HG03135 (cell line): ENCODE results near the gene CCDC183.
"Not testable (repeated sequence)": the region's sequence is repeated elsewhere in the genome, so short reads cannot be mapped to it uniquely, and the experiment has no call there.

Source experiments
- ATAC-seq: cut with Tn5 transposase; IDR thresholded peaks from one replicate; pipeline ENCODE4 v1.9.1; 2021; ENCODE audit warnings: mild to moderate bottlenecking, moderate library complexity; ENCODE audit not compliant: unreplicated experiment

The CCDC183 gene

GRCh38 chr9:136823136-136824046 is 27.3 kb downstream of the CCDC183 start:
- ATAC-seq, result no peak

- no peak for ATAC-seq
These were observed 28.5 kb downstream of the CCDC183 start for GRCh38 chr9:136824496-136825225.

- no peak for ATAC-seq
These were observed 29.4 kb downstream of the CCDC183 start for GRCh38 chr9:136825295-136826187.

GRCh38 chr9:136826188-136826541 is 30.0 kb downstream of the CCDC183 start:
- ATAC-seq, result no peak

- ATAC-seq, result no peak
These were observed 30.8 kb downstream of the CCDC183 start for GRCh38 chr9:136826703-136827582.

GRCh38 chr9:136827794-136828473 is 31.8 kb downstream of the CCDC183 start:
- ATAC-seq, result no peak

- ATAC-seq, result no peak
These were observed 32.5 kb downstream of the CCDC183 start for GRCh38 chr9:136828474-136829140.

- no peak for ATAC-seq
These were observed 33.3 kb downstream of the CCDC183 start for GRCh38 chr9:136829412-136829811.

GRCh38 chr9:136829981-136830885 is 34.1 kb downstream of the CCDC183 start:
- no peak for ATAC-seq

GRCh38 chr9:136831002-136831719 is 35.0 kb downstream of the CCDC183 start:
- ATAC-seq, result no peak

GRCh38 chr9:136831720-136832104 is 35.6 kb downstream of the CCDC183 start:
- no peak for ATAC-seq

- no peak for ATAC-seq
These were observed 36.4 kb downstream of the CCDC183 start for GRCh38 chr9:136832581-136832980.

- not testable (repeated sequence) for ATAC-seq
These were observed 37.4 kb downstream of the CCDC183 start for GRCh38 chr9:136833381-136834048.

- no peak for ATAC-seq
These were observed 39.2 kb downstream of the CCDC183 start for GRCh38 chr9:136835162-136835931.

- ATAC-seq, result no peak
These were observed 40.1 kb downstream of the CCDC183 start for GRCh38 chr9:136835932-136836904.
